IMR-90 (cell line): ENCODE measurements around the gene ZFYVE28. TPM values are rescaled to one million over a fixed set of nuclear protein-coding genes. Genes with fewer than 3 reads are reported as not detected.

ENCODE experiments used
- ATAC-seq: fragments of 200-7000 bp; cut with Tn5 transposase; 2 replicates; pipeline ENCODE4 v1.9.1; 2020; ENCODE audit warnings: low read depth, mild to moderate bottlenecking, moderate library complexity
- BruUV-seq: library from RNA; stranded (reverse); fragments of 400-500 nt; replicated peaks from 2 replicates; lab custom pipeline; 2021; lab: Mats Ljungman, UMichigan
- CTCF ChIA-PET: fragments of 300-600 bp; formaldehyde crosslinking; extraction: SDS; loops from one replicate; lab custom pipeline; 2021; ENCODE audit warnings: antibody characterized with exemption; lab: Yijun Ruan, JAX
- POLR2A ChIA-PET: fragments of 300-600 bp; sonication (Branson Sonifier 250); formaldehyde crosslinking; loops from one replicate; lab custom pipeline; 2022; ENCODE audit warnings: antibody characterized with exemption; ENCODE audit not compliant: unreplicated experiment; lab: Charles Lee
- DNase-seq: peaks from one replicate; pipeline ENCODE4 v3.0.0; 2013
- H2AFZ ChIP-seq: replicated peaks from 2 replicates; pipeline ENCODE3; 2013; ENCODE audit warnings: low read length, mild to moderate bottlenecking; ENCODE audit not compliant: poor library complexity
- H2AK5ac ChIP-seq: 2 replicates; pipeline ENCODE4 v1.6.1; 2013; ENCODE audit warnings: low read depth, low read length, inconsistent platforms
- H2AK9ac ChIP-seq: replicated peaks from 2 replicates; pipeline ENCODE3; 2013; ENCODE audit warnings: mild to moderate bottlenecking, low read depth, low read length, moderate library complexity; ENCODE audit not compliant: poor library complexity
- H2BK120ac ChIP-seq: 2 replicates; pipeline ENCODE4 v1.6.1; 2013; ENCODE audit warnings: low read depth, low read length, inconsistent platforms
- H2BK15ac ChIP-seq: 3 replicates; pipeline ENCODE4 v1.6.1; 2013; ENCODE audit warnings: low read depth, low read length, inconsistent platforms
- H2BK20ac ChIP-seq: 2 replicates; pipeline ENCODE4 v1.6.1; 2013; ENCODE audit warnings: low read depth, mild to moderate bottlenecking, inconsistent platforms, low read length, moderate library complexity
- H2BK5ac ChIP-seq: 2 replicates; pipeline ENCODE4 v1.6.1; 2013; ENCODE audit warnings: mild to moderate bottlenecking, low read depth, low read length, inconsistent platforms; ENCODE audit not compliant: poor library complexity, severe bottlenecking
- H3K14ac ChIP-seq: replicated peaks from 2 replicates; pipeline ENCODE4 v1.6.1; 2013; ENCODE audit warnings: low read depth, low read length, inconsistent platforms
- H3K18ac ChIP-seq: 2 replicates; pipeline ENCODE4 v1.6.1; 2013; ENCODE audit warnings: low read depth, low read length, control low read depth
- H3K23ac ChIP-seq: 2 replicates; pipeline ENCODE4 v1.6.1; 2013; ENCODE audit warnings: low read depth, low read length, inconsistent platforms
- H3K27ac ChIP-seq: 2 replicates; pipeline ENCODE4 v1.5.1; 2013; ENCODE audit warnings: mild to moderate bottlenecking, control low read depth, low read length; ENCODE audit not compliant: insufficient read depth
- H3K27me3 ChIP-seq: 2 replicates; pipeline ENCODE4 v1.6.1; 2013; ENCODE audit warnings: low read length; ENCODE audit not compliant: control insufficient read depth, insufficient read depth
- H3K36me3 ChIP-seq: 2 replicates; pipeline ENCODE4 v1.6.1; 2013; ENCODE audit warnings: low read length, mixed read lengths; ENCODE audit not compliant: control insufficient read depth, insufficient read depth
- H3K4ac ChIP-seq: 2 replicates; pipeline ENCODE4 v1.6.1; 2013; ENCODE audit warnings: low read depth, low read length, inconsistent platforms
- H3K4me1 ChIP-seq: 2 replicates; pipeline ENCODE4 v1.6.1; 2013; ENCODE audit warnings: low read length, mixed read lengths; ENCODE audit not compliant: control insufficient read depth, insufficient read depth
- H3K4me2 ChIP-seq: 2 replicates; pipeline ENCODE4 v1.6.1; 2013; ENCODE audit warnings: low read depth, mild to moderate bottlenecking, control low read depth, low read length, moderate library complexity
- H3K4me3 ChIP-seq: 2 replicates; pipeline ENCODE4 v1.5.1; 2013; ENCODE audit warnings: low read depth, mild to moderate bottlenecking, control low read depth, low read length, moderate library complexity; ENCODE audit not compliant: insufficient read depth
- H3K56ac ChIP-seq: 2 replicates; pipeline ENCODE4 v1.6.1; 2013; ENCODE audit warnings: low read length, inconsistent platforms; ENCODE audit not compliant: insufficient read depth; ENCODE audit errors: extremely low read depth
- H3K79me1 ChIP-seq, 2 experiments: 2 replicates each; pipeline ENCODE4 v1.6.1; 2013; ENCODE audit warnings: low read length in 2 of 2, inconsistent platforms in 1 of 2, low read depth in 1 of 2
- H3K9ac ChIP-seq: 2 replicates; pipeline ENCODE4 v1.6.1; 2013; ENCODE audit warnings: low read depth, low read length, control low read depth
- H3K9me1 ChIP-seq: 2 replicates; pipeline ENCODE4 v1.6.1; 2013; ENCODE audit warnings: low read length, inconsistent platforms; ENCODE audit not compliant: insufficient read depth
- H3K9me3 ChIP-seq: 2 replicates; pipeline ENCODE4 v1.6.1; 2013; ENCODE audit warnings: low read length; ENCODE audit not compliant: control insufficient read depth, insufficient read depth
- H4K20me1 ChIP-seq: 2 replicates; pipeline ENCODE4 v1.6.1; 2013; ENCODE audit warnings: low read length, inconsistent platforms; ENCODE audit not compliant: insufficient read depth
- H4K5ac ChIP-seq: 2 replicates; pipeline ENCODE4 v1.6.1; 2013; ENCODE audit warnings: mild to moderate bottlenecking, low read depth, low read length, control low read depth
- H4K8ac ChIP-seq, 2 experiments: 2 replicates each; pipeline ENCODE4 v1.6.1; 2013; ENCODE audit warnings: low read depth in 2 of 2, low read length in 2 of 2, control low read depth in 1 of 2, inconsistent platforms in 1 of 2
- H4K91ac ChIP-seq: 2 replicates; pipeline ENCODE4 v1.6.1; 2013; ENCODE audit warnings: low read depth, low read length, inconsistent platforms; ENCODE audit not compliant: insufficient read depth
- BHLHE40 ChIP-seq: fragments of 150-350 bp; IDR thresholded peaks from 2 replicates; pipeline ENCODE4 v1.6.1; 2016; ENCODE audit warnings: mild to moderate bottlenecking, low read depth, low read length
- FOS ChIP-seq: fragments of 150-350 bp; IDR thresholded peaks from 2 replicates; pipeline ENCODE4 v1.6.1; 2016; ENCODE audit warnings: low read depth, low read length
- RCOR1 ChIP-seq: IDR thresholded peaks from 2 replicates; pipeline ENCODE4 v1.6.1; 2012; ENCODE audit warnings: mild to moderate bottlenecking, low read length, improper control_type of control experiment; ENCODE audit not compliant: insufficient replicate concordance
- SMC3 ChIP-seq: fragments of 150-350 bp; IDR thresholded peaks from 2 replicates; pipeline ENCODE4 v1.6.1; 2016; ENCODE audit warnings: low read depth, mild to moderate bottlenecking, antibody characterized with exemption, low read length, moderate library complexity
- WGBS, 2 experiments: methylation state at CpG; one replicate each; pipeline versions ENCODE4 v1.1.5 to v1.1.7; 2013; ENCODE audit warnings: missing lambda C conversion rate in 2 of 2; ENCODE audit not compliant: insufficient read length in 1 of 2; ENCODE audit errors: extremely low coverage in 2 of 2; 5-methylcytosine and 5-hydroxymethylcytosine counted together
- dilution Hi-C: fragments of 300-500 bp; cut with HindIII; formaldehyde crosslinking; loops from one replicate; pipeline ENCODE4 v1.14.3; 2018; ENCODE audit warnings: low sequenced_read_pairs; ENCODE audit not compliant: unreplicated experiment
- in situ Hi-C: fragments of 300-500 bp; cut with MboI; formaldehyde crosslinking; loops from 3 replicates; pipeline ENCODE4 v1.14.3; 2019; ENCODE audit warnings: low sequenced_read_pairs, inconsistent platforms, mixed read lengths
- intact Hi-C: fragments of 100-400 bp; cut with micrococcal nuclease; formaldehyde crosslinking; loops from 2 replicates; pipeline ENCODE4 v1.10.0; 2022
- polyA plus RNA-seq, 3 experiments: library from polyadenylated mRNA; depleted of rRNA; stranded (reverse); fragments of >200 nt; gene quantifications; 2 replicates each; pipeline ENCODE4 v1.2.3, GENCODE V29; 2012; ENCODE audit warnings: low replicate concordance in 1 of 3
- total RNA-seq: library from RNA; depleted of rRNA; stranded (reverse); fragments of >200 nt; gene quantifications from 2 replicates; pipeline ENCODE4 v1.2.3, GENCODE V29; 2012
- TF ChIP-seq, protein P1 (sequence below): fragments of 150-350 bp; IDR thresholded peaks from 2 replicates; pipeline ENCODE4 v1.6.1; 2017; ENCODE audit warnings: mild to moderate bottlenecking, antibody characterized with exemption, low read length, low read depth
- TF ChIP-seq, protein P2 (sequence below): fragments of 150-350 bp; IDR thresholded peaks from 2 replicates; pipeline ENCODE4 v1.6.1; 2016; ENCODE audit warnings: low read depth, mild to moderate bottlenecking, low read length, moderate library complexity, borderline replicate concordance

The ZFYVE28 gene
- total and polyA plus RNA-seq, 2 of the 4 experiments (the other 2 are of a cell fraction) = 0.36 to 1.2 TPM

DNA sequence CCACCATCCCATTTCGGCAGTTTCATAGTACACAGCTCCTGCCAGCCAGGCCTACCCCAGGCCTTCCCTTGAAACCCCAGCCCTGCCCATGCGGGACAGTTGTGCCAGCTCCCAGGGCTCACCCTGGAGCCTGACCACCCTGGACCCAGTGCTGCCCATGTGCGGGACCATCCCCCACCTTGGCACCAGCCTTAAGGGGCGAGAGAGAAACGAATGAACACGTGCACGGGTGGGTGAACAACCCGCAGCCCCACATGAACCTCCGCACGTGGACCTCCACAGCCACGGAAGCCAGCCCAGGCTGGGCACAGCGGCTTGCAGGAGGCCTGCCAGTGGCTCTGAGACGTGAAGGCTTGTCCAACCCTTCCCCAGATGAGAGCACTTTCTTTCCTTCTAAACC lies 80.5 kb downstream of the ZFYVE28 start (continued):
- TF ChIP-seq, protein P1, sequence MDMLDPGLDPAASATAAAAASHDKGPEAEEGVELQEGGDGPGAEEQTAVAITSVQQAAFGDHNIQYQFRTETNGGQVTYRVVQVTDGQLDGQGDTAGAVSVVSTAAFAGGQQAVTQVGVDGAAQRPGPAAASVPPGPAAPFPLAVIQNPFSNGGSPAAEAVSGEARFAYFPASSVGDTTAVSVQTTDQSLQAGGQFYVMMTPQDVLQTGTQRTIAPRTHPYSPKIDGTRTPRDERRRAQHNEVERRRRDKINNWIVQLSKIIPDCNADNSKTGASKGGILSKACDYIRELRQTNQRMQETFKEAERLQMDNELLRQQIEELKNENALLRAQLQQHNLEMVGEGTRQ = no peak

DNA sequence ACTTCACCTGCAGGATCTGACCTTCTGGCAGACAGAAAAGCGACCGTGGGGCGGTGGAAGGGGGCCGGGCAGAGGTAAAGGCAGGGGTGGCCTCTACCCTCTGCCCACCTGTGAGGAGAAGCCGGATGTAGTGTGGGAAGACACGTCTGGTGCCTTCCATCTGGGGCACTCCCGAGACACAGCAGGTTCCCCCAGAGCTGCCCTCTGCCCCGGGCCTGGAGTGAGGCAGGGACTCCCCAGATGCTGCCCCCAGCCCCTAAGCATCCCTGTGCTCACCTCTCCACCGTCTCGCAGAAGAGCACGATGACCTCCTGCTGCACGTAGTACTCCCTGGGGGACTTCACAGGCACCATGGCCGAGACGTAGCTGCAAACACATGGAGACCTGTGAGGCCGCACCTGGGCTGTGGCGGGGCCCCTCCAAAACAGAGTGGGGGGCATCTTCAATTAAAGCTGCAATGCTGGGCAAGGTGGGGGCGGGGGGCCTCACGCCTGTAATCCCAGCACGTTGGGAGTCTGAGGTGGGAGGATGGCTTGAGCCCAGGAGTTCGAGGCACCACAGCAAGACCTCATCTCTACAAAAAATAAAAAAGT lies 81.2 kb downstream of the ZFYVE28 start:
- Histone ChIP-seq H2BK120ac (no peak overlapping the region), H3K27me3 (peaks cover 13% of the 10 kb centered on the region), H3K23ac (no peak overlapping the region), H2AFZ (no peak overlapping the region), H2BK5ac (no peak overlapping the region), H3K4ac (no peak overlapping the region), H4K8ac (no peak overlapping the region), H3K9me1 (no peaks in the 10 kb centered on the region), H3K14ac (no peak overlapping the region), H3K27ac (no peak overlapping the region), H2BK20ac (no peak overlapping the region), H3K56ac (no peak overlapping the region), H4K20me1 (no peaks in the 10 kb centered on the region), H3K4me1 (no peaks in the 10 kb centered on the region), H3K18ac (no peak overlapping the region), H2AK9ac (no peak overlapping the region), H3K79me1 (no peaks in the 10 kb centered on the region), H2AK5ac (no peak overlapping the region), H3K36me3 (no peaks in the 10 kb centered on the region), H4K5ac (no peak overlapping the region), H3K9me3 (no peaks in the 10 kb centered on the region), H2BK15ac (no peak overlapping the region), H3K4me3 (no peak overlapping the region), H3K4me2 (no peak overlapping the region), H4K91ac (no peak overlapping the region), H3K9ac (no peak overlapping the region)
- dilution Hi-C loops = no loop called here
- POLR2A ChIA-PET = no interaction called here
- CTCF ChIA-PET = no interaction called here
- BruUV-seq = no TSS peak
- in situ Hi-C loops = no loop called here
- DNase-seq (no peak), ATAC-seq (no peak)
- TF ChIP-seq RCOR1 (no peak), SMC3 (no peak), FOS (no peak), BHLHE40 (no peak)
- TF ChIP-seq, protein P2, sequence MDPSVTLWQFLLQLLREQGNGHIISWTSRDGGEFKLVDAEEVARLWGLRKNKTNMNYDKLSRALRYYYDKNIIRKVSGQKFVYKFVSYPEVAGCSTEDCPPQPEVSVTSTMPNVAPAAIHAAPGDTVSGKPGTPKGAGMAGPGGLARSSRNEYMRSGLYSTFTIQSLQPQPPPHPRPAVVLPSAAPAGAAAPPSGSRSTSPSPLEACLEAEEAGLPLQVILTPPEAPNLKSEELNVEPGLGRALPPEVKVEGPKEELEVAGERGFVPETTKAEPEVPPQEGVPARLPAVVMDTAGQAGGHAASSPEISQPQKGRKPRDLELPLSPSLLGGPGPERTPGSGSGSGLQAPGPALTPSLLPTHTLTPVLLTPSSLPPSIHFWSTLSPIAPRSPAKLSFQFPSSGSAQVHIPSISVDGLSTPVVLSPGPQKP = no peak
- TF ChIP-seq, protein P1 = no peak
- WGBS, 2 experiments = 80% methylated on average over 9 of the region's 20 CpGs; no CpG with 5 or more reads in 1 of the 2 experiments
- intact Hi-C loops = no loop called here
